Mucosa of descending colon (tissue), 3 donors: Measurements from ENCODE around the gene CHFR. TPM values are rescaled to one million over a fixed set of nuclear protein-coding genes. Genes with fewer than 3 reads are reported as not detected.

Experiments used
- ATAC-seq: fragments of 200-7000 bp; cut with Tn5 transposase; one replicate; pipeline ENCODE4 v1.9.1; 2020; ENCODE audit warnings: mild to moderate bottlenecking, moderate library complexity
- DNase-seq, 3 donors: peaks; one replicate each; pipeline ENCODE4 v3.0.0-alpha.2; 2020
- H3K36me3 ChIP-seq: fragments of 200-600 bp; one replicate; pipeline ENCODE4 v1.8.0; 2021; ENCODE audit warnings: low read depth, mild to moderate bottlenecking
- H3K4me1 ChIP-seq: fragments of 200-600 bp; one replicate; pipeline ENCODE4 v1.8.0; 2021; ENCODE audit warnings: low read depth, mild to moderate bottlenecking
- H3K4me3 ChIP-seq: fragments of 200-600 bp; one replicate; pipeline ENCODE4 v1.8.0; 2021; ENCODE audit warnings: mild to moderate bottlenecking
- H3K9me3 ChIP-seq: fragments of 200-600 bp; one replicate; pipeline ENCODE4 v1.8.0; 2021; ENCODE audit warnings: mild to moderate bottlenecking
- CTCF ChIP-seq: fragments of 200-600 bp; IDR thresholded peaks from one replicate; pipeline ENCODE4 v1.8.0; 2022; ENCODE audit warnings: antibody characterized with exemption, mild to moderate bottlenecking
- intact Hi-C, 2 donors: fragments of 100-400 bp; cut with DNase I in 1 of 2; cut with micrococcal nuclease in 1 of 2; formaldehyde crosslinking; loops; one replicate each; pipeline versions ENCODE4 v1.11.0 to v1.11.1; 2022; cut with DNase I, micrococcal nuclease
- total RNA-seq, 3 donors: library from RNA; stranded (reverse); fragmentation: NEBNext Ultra II Directional in 2 of 3; extraction: Animal tissue kit (Norgen Biotek cat#: 25700) in 2 of 3; gene quantifications; one replicate each; pipeline versions ENCODE4 v1.2.1 to v1.2.4, GENCODE V29; 2021 to 2023
- donor health status: DM: no; HTN: no; CAD: no; lungs with moderate emphysema.
- donor health status: DM: no; HTN: no; CAD: no.
- donor health status: DM: no; HTN: yes; CAD: no.

CHFR gene
- total RNA-seq, 3 donors from 2014 or later = 50.6 to 65.9 (median 50.7) TPM

GRCh38 chr12:132924356-132924755 is 37.0 kb upstream of the CHFR start:
- Histone ChIP-seq H3K4me3 (no peak overlapping the region), H3K4me1 (no peaks in the 10 kb centered on the region), H3K36me3 (no peaks in the 10 kb centered on the region), H3K9me3 (peaks cover 100% of the 10 kb centered on the region)
- no peak for TF ChIP-seq CTCF
- no peak for DNase-seq
- ATAC-seq = no peak
- intact Hi-C loops = no loop called here

GRCh38 chr12:132923356-132923909 is 36.0 kb upstream of the CHFR start:
- ATAC-seq (no peak), DNase-seq (no peak)
- no peak for TF ChIP-seq CTCF
- H3K36me3 ChIP-seq = no peaks in the 10 kb centered on the region
- no peaks in the 10 kb centered on the region for H3K4me1 ChIP-seq
- intact Hi-C loops = no loop called here
- no peak overlapping the region for H3K4me3 ChIP-seq
- peaks cover 100% of the 10 kb centered on the region for H3K9me3 ChIP-seq

- H3K36me3 ChIP-seq = no peaks in the 10 kb centered on the region
- intact Hi-C loops = no loop called here
- no peak for TF ChIP-seq CTCF
- no peaks in the 10 kb centered on the region for H3K4me1 ChIP-seq
- no peak for DNase-seq
- ATAC-seq = no peak
- H3K4me3 ChIP-seq = no peak overlapping the region
- H3K9me3 ChIP-seq = peaks cover 100% of the 10 kb centered on the region
Observed at GRCh38 chr12:132922676-132923075, 35.3 kb upstream of the CHFR start.

GRCh38 chr12:132921685-132922084 is 34.3 kb upstream of the CHFR start:
- H3K9me3 ChIP-seq = peaks cover 100% of the 10 kb centered on the region
- ATAC-seq (no peak), DNase-seq (no peak)
- H3K4me3 ChIP-seq = no peak overlapping the region
- no peak for TF ChIP-seq CTCF
- H3K4me1 ChIP-seq = no peaks in the 10 kb centered on the region
- H3K36me3 ChIP-seq = no peaks in the 10 kb centered on the region
- intact Hi-C loops = no loop called here

GRCh38 chr12:132918680-132919079 is 31.3 kb upstream of the CHFR start:
- no peak for ATAC-seq
- intact Hi-C loops = no loop called here
- Histone ChIP-seq H3K9me3 (peaks cover 100% of the 10 kb centered on the region), H3K36me3 (no peaks in the 10 kb centered on the region), H3K4me1 (no peaks in the 10 kb centered on the region), H3K4me3 (no peak overlapping the region)
- DNase-seq = no peak
- no peak for TF ChIP-seq CTCF

GRCh38 chr12:132909030-132909368 is 21.6 kb upstream of the CHFR start:
- Histone ChIP-seq H3K9me3 (peaks cover 29% of the 10 kb centered on the region), H3K4me1 (peaks cover 16% of the 10 kb centered on the region), H3K4me3 (peak overlapping the region; percentile 30), H3K36me3 (no peaks in the 10 kb centered on the region)
- no peak for TF ChIP-seq CTCF
- ATAC-seq (no peak), DNase-seq (no peak)
- intact Hi-C loops = no loop called here
